OCI-LY3 (cell line): Measurements from ENCODE around the gene ARVCF.

Experiments used
- H2AFZ ChIP-seq: fragments of 200-600, 300-600 bp; shearing (Covaris generic); 2 replicates; pipeline ENCODE4 v1.6.0; 2014; ENCODE audit warnings: antibody characterized with exemption, low read depth, low read length
- H3K27ac ChIP-seq: fragments of 200-600, 300-600 bp; sonication (generic); 2 replicates; pipeline ENCODE4 v1.5.1; 2014; ENCODE audit warnings: mild to moderate bottlenecking, low read length, moderate library complexity, mixed read lengths
- H3K27me3 ChIP-seq: fragments of 200-600, 300-600 bp; sonication (generic); 2 replicates; pipeline ENCODE4 v1.6.1; 2014; ENCODE audit warnings: low read depth, low read length, mixed read lengths
- H3K36me3 ChIP-seq: fragments of 200-600, 300-600 bp; sonication (generic); replicated peaks from 2 replicates; pipeline ENCODE3; 2014; ENCODE audit warnings: low read depth, low read length, mixed read lengths
- H3K4me1 ChIP-seq: fragments of 300-600, 200-600 bp; sonication (generic); 2 replicates; pipeline ENCODE4 v1.6.1; 2014; ENCODE audit warnings: low read length, mixed read lengths
- H3K4me2 ChIP-seq: fragments of 200-600, 300-600 bp; sonication (generic); 2 replicates; pipeline ENCODE4 v1.6.1; 2014; ENCODE audit warnings: low read length, mixed read lengths
- H3K4me3 ChIP-seq: fragments of 300-600, 200-600 bp; sonication (generic); 2 replicates; pipeline ENCODE4 v1.5.1; 2014; ENCODE audit warnings: antibody characterized with exemption, mild to moderate bottlenecking, low read length, moderate library complexity
- H3K79me2 ChIP-seq: fragments of 300-600, 200-600 bp; shearing (Covaris generic); 2 replicates; pipeline ENCODE4 v1.6.1; 2014; ENCODE audit warnings: mild to moderate bottlenecking, low read length, mixed read lengths
- H3K9ac ChIP-seq: fragments of 300-600, 200-600 bp; shearing (Covaris generic); 2 replicates; pipeline ENCODE4 v1.6.0; 2014; ENCODE audit warnings: mild to moderate bottlenecking, low read length, moderate library complexity
- H3K9me3 ChIP-seq: fragments of 200-600, 300-600 bp; shearing (Covaris generic); 2 replicates; pipeline ENCODE4 v1.6.1; 2014; ENCODE audit warnings: low read length, mixed read lengths; ENCODE audit not compliant: insufficient read depth
- H4K20me1 ChIP-seq: fragments of 200-600, 300-600 bp; sonication (generic); 2 replicates; pipeline ENCODE4 v1.6.1; 2016; ENCODE audit warnings: low read length, mixed read lengths; ENCODE audit not compliant: insufficient read depth
- CTCF ChIP-seq: fragments of 200-600, 300-600 bp; sonication (generic); IDR thresholded peaks from 2 replicates; pipeline ENCODE4 v1.5.1; 2014; ENCODE audit warnings: antibody characterized with exemption, low read length, low read depth
- EZH2phosphoT487 ChIP-seq: fragments of 200-600 bp; shearing (Covaris generic); IDR thresholded peaks from 2 replicates; pipeline ENCODE4 v1.6.1; 2018; ENCODE audit warnings: antibody characterized with exemption, mixed run types, low read depth

The ARVCF gene

DNA sequence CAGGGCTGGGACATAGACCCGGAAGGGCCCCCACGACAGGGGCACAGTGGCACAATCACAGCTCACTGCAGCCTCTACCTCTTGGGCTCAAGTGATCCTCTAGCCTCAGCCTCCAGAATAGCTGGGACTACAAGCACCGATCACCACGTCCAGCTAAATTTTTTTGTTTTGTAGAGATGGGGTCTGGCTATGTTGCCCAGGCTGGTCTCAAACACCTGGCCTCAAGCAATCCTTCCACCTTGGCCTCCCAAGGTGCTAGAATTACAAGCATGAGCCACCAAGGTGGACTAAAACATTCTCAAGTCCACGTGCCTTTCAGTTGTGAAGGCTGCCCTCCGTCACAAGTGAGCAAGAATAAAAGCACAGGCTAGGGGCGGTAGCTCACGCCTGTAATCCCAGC is 85.1 kb downstream of the ARVCF start:
- TF ChIP-seq CTCF (no peak), EZH2phosphoT487 (no peak)
- H3K9me3 ChIP-seq: no peaks in the 10 kb centered on the region
- H4K20me1 ChIP-seq: no peaks in the 10 kb centered on the region; the same call in none of the 2 replicates
- H3K4me1 ChIP-seq: no peaks in the 10 kb centered on the region
- H3K4me2 ChIP-seq: no peak overlapping the region
- H3K27me3 ChIP-seq: no peaks in the 10 kb centered on the region
- no peak overlapping the region for H2AFZ ChIP-seq
- H3K79me2 ChIP-seq: no peaks in the 10 kb centered on the region
- no peak overlapping the region for H3K4me3 ChIP-seq
- H3K36me3 ChIP-seq: peaks cover 4% of the 10 kb centered on the region
- H3K27ac ChIP-seq: no peak overlapping the region
- no peak overlapping the region for H3K9ac ChIP-seq

GRCh38 chr22:19930551-19931486 is 85.8 kb downstream of the ARVCF start:
- no peak overlapping the region for H3K27ac ChIP-seq
- no peaks in the 10 kb centered on the region for H3K9me3 ChIP-seq
- H3K79me2 ChIP-seq: no peaks in the 10 kb centered on the region
- H3K27me3 ChIP-seq: no peaks in the 10 kb centered on the region
- peaks cover 3% of the 10 kb centered on the region for H3K36me3 ChIP-seq
- H3K9ac ChIP-seq: no peak overlapping the region
- no peak overlapping the region for H3K4me3 ChIP-seq
- H3K4me2 ChIP-seq: no peak overlapping the region
- H2AFZ ChIP-seq: no peak overlapping the region
- no peaks in the 10 kb centered on the region; the same call in none of the 2 replicates for H4K20me1 ChIP-seq
- TF ChIP-seq EZH2phosphoT487 (no peak), CTCF (no peak)
- H3K4me1 ChIP-seq: no peaks in the 10 kb centered on the region

DNA sequence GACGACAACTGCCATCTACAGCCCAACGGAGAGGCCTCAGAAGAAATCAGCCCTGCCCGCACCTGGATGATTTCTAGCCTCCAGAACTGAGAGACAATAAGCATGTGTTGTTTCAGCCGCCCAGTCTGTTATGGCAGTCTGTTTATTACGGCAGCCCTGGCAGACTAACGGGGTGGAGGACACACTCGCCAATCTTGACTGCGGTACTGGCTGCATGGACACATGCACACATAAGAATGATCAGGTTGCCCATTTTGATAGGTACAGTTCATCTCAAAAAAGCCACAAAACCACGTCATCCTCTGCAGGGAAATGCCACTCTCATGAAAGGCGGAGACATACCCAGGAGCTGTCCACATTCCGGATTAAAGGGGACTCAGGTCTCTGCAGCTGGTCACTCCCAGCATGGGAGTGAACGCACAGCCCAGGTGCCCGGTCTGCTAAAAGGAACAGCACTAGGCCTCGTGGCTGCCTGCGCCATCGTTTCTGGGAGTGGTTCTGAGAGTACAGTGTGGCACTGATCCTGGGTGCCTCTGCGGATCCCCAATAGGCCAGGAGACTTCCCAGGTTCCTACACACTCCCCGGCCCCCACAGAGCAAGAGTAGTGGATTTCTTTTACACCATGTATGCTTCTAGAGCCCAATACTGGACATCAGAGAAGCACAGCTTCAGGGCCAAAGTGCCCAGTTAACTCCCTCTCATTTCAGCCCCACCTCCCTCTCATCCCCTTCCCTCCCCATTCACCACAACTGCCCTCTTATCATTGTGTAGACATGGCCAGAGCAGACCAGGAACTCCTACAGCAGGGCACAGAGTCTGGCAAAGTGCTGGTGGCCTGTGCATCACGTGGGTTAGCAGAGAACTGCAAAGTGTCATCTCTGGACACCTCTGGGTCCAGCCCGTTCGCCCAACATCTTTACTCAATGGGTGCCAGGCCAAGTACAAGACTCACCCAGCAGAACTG is 86.8 kb downstream of the ARVCF start:
- Histone ChIP-seq H4K20me1 (no peaks in the 10 kb centered on the region; the same call in none of the 2 replicates), H3K4me3 (no peak overlapping the region), H3K9ac (no peak overlapping the region), H2AFZ (no peak overlapping the region), H3K79me2 (no peaks in the 10 kb centered on the region), H3K4me2 (no peak overlapping the region), H3K4me1 (no peaks in the 10 kb centered on the region), H3K36me3 (no peaks in the 10 kb centered on the region), H3K27me3 (no peaks in the 10 kb centered on the region), H3K9me3 (no peaks in the 10 kb centered on the region), H3K27ac (no peak overlapping the region)
- TF ChIP-seq EZH2phosphoT487: no peak
- no peak for TF ChIP-seq CTCF

- Histone ChIP-seq H3K9me3 (no peaks in the 10 kb centered on the region), H3K79me2 (no peaks in the 10 kb centered on the region), H3K4me2 (no peak overlapping the region), H2AFZ (no peak overlapping the region), H4K20me1 (no peaks in the 10 kb centered on the region; the same call in none of the 2 replicates), H3K4me3 (no peak overlapping the region), H3K9ac (no peak overlapping the region), H3K36me3 (no peaks in the 10 kb centered on the region), H3K4me1 (no peaks in the 10 kb centered on the region), H3K27me3 (no peaks in the 10 kb centered on the region), H3K27ac (no peak overlapping the region)
- TF ChIP-seq CTCF: no peak
Observed at GRCh38 chr22:19928207-19928606, 88.4 kb downstream of the ARVCF start.
